HG03108 (cell line): Measurements from ENCODE around the gene MCRIP1.

Experiments
- ATAC-seq: cut with Tn5 transposase; IDR thresholded peaks from one replicate; pipeline ENCODE4 v1.9.1; 2021; ENCODE audit warnings: moderate library complexity; ENCODE audit not compliant: unreplicated experiment

The MCRIP1 gene

DNA sequence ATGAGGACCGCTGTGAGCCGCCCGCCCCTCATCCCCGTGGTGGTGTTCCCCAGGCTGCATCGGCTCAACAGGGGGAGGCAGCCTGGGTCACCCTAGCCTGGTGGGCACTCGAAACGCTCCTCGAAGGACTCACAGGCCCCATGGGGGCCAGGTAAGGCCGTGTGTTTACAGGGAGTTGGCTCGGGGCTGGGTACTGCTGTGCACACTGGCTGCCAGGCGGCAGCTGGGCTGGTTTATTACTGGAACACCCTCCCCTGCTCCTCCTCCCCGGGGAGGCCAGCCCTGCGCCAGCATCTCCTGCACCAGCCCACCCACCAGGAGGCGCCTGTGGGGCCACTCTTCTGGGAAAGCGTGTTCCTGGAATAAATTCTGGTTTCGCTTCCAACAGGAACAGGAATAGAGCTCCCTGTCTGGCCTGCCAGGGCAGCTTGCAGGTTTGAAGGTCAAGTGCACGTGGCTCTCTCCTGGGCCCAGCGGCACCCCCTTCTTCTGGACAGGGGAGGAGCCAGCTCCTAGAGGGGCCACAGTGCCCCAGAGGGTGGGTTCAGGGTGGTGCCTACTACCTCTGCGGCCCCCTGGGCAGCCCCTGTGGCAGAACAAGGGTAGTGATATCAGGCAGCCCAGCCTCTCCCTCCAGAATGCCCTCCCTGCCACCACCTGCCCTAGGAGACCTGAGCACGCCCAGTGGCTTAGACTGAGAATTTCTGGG, 11.3 kb downstream of the MCRIP1 start:
- no peak for ATAC-seq

DNA sequence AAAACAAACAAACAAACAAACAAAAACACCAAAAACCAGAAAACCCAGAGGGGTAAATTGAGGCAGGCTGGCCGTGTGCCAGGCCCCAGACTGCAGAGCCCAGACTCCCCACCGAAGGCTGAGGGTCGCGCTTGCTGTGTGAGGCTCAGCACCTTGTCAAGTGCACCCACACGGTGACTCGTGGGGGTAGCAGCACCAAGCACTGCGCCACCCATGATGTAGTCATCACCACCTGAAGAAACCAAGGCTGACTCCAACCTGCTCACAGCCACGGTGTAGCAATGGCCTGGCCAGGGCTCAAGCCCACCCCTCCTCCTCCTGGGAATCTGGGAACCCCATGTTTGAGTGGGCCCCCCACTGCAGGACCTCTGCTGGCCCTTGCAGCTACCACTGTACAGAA, 11.9 kb downstream of the MCRIP1 start:
- ATAC-seq = no peak

- ATAC-seq = no peak
These were observed 13.4 kb downstream of the MCRIP1 start for GRCh38 chr17:81819708-81820107.

DNA sequence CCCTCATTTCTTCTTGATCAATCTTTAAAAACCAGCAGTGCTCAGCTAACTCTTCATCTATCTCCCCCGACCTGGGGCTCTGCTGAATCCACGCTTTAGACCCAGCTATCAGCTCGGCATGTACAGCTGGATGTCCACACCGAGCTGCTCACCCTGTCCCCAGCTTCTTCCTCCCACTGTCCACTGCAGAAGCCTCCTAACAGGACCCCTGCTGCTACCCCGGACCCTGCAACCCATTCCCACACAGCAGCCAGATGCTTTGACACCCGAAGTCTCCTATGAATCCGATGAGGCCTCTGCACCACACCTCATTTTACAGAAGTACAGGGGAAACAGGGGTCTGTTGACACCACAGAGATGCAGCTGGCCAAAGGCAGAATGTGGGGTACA, 15.3 kb downstream of the MCRIP1 start:
- ATAC-seq = no peak

- no peak for ATAC-seq
These were observed 17.5 kb downstream of the MCRIP1 start for GRCh38 chr17:81815646-81815986.

DNA sequence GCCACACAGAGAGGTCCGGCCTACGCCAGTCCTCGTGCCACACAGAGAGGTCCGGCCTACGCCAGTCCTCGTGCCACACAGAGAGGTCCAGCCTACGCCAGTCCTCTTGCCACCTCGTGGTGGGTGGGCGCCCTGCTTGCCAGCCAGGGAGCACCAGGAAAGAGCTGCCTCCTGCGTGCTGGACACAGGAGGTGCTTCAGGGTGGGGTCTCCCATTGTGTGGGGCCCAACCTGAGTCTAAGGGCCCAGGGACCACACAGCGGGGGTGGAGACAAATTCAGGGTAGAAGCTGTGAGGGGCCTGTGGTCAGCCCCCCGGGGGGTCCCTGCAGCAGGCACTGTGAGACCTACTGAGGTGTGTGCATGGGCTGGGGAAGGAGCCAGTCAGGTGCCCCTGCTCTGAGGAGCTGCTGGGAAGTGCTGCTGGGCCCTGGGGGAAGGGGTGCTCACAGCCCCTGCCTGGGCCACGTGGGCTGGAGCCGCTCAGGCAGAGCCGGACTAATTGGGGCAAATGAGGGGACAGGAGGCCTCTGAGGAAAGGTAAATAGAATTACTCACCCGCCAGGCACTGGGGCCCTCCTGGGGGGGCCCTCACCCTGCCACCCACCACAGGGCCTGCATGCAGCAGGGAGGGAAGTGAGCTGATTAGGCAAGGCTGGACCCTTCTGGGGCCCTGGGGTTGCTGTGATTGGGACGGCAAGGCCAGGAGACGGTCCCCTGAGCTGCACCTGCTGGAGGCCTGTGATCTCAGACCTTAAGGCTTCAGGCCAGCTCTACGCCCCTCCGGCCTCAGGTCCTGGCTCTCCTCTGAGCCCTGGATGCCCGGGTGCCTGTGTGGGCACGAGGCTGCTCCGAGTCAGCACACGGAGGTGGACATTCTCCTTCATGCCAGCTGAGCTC, 18.1 kb downstream of the MCRIP1 start:
- no peak for ATAC-seq

DNA sequence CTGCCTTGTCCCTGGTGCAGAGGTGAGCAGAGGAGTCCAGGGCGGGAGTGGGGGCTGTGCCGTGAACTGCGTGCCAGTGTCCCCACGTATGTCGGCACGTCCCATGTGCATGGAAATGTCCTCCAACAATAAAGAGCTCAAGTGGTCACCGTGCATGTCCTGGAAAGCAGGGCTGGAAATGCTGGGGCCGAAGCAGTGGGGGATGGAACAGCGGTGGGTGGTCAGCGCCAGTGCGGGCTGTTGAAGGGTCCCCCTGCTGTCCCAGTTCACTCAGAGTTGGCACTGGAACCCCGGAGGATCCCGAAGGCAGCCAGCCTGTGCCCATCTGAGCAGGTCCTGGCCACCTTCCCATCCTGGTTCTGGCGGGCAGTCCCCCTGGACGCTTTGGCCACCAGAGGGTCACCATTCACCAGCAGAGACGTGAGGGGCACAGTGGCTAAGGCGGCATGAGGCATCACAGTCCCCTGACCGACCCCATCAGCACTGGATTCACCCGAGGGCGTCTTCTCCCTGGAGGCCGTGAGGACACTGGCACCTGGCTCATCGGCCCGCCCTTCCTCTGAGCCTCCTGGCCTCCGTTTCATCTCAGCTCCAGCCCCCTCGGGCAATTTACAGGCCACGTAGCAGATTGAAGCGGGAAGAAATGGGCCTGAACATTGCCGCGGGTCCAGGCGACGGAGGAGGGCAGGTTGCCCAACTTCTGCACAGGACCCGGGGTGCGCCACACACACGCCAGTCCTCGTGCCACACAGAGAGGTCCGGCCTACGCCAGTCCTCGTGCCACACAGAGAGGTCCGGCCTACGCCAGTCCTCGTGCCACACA, 19.0 kb downstream of the MCRIP1 start:
- ATAC-seq = no peak

DNA sequence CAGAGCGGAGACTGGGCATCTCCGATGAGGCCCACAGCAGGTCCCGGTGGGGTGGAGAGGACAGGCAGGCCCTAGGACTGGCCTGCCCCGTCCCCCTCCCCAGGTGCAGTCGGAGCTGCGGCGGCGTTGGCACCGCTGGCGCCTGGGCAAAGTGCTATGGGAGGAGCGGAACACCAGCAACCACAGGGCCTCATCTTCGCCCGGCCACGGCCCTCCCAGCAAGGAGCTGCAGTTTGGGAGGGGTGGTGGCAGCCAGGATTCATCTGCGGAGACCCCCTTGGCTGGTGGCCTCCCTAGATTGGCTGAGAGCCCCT, 19.8 kb downstream of the MCRIP1 start:
- no peak for ATAC-seq

- no peak for ATAC-seq
These were observed 20.3 kb downstream of the MCRIP1 start for GRCh38 chr17:81812571-81813370.

- ATAC-seq = no peak
These were observed 21.2 kb downstream of the MCRIP1 start for GRCh38 chr17:81811705-81812570.

- ATAC-seq = no peak
These were observed 22.0 kb downstream of the MCRIP1 start for GRCh38 chr17:81810892-81811704.

DNA sequence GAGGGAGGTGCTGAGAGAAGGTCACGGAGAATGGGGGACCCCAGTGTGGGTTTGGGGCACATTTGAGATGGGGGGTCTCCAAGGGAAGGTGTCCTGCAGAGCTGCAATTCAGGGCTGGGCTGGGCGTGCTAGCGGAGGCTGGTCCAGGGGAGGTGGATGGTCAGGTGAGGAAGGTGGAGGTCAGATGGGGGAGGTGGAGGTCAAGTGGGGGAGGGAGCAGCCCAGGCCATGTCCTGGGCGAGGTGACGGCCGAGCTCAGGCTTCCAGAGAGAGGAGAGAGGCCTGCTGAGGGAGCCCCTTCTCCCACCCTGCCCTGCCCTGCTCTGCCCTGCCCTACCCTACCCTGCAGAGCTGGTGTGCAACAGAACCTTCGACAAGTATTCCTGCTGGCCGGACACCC, 22.6 kb downstream of the MCRIP1 start:
- no peak for ATAC-seq

DNA sequence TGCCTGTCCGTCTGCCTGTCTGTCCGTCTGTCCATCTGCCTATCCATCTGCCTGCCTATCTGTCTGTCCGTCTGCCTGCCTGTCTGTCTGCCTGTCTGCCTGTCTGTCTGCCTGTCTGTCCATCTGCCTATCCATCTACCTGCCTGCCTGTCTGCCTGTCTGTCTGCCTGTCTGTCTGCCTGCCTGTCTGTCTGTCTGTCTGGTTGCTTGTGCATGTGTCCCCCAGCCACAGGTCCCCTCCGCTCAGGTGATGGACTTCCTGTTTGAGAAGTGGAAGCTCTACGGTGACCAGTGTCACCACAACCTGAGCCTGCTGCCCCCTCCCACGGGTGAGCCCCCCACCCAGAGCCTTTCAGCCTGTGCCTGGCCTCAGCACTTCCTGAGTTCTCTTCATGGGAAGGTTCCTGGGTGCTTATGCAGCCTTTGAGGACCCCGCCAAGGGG, 23.5 kb downstream of the MCRIP1 start:
- ATAC-seq = no peak

GRCh38 chr17:81808778-81809555, 24.1 kb downstream of the MCRIP1 start:
- no peak for ATAC-seq

GRCh38 chr17:81807839-81808238, 25.3 kb downstream of the MCRIP1 start:
- ATAC-seq = no peak

DNA sequence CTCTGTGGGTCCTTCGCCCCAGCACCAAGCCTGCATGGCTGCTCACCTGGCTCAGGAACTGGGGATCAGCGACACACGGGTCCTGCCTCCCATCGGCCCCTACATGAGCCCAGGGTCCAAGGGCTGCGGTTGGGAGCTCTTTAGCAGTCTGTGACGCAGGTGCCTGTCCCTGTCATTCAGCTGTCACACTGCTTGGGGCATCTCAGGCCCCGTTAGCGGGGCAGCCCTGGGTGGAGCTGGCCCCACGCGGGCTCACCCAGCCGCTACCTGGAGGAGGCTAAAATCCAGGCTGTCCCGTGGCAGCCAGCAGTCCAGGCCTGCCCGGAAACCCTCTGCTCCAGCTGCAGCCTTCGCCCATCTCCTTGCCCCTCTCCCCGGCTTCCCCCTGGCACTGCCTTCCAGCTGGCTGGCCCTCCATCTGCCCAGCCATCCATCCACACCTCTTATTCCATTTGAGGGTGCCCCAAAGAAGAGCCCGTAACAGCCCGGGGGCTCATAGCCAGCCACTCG, 25.8 kb downstream of the MCRIP1 start:
- no peak for ATAC-seq

GRCh38 chr17:81806461-81807209, 26.5 kb downstream of the MCRIP1 start:
- ATAC-seq = no peak
